ENCODE results near the gene NRP2. TPM values are rescaled to one million over a fixed set of nuclear protein-coding genes. Genes with fewer than 3 reads are reported as not detected.

Gene NRP2
- total RNA-seq, 2 experiments from 2014 or later = 0.35 to 2.6 TPM

DNA sequence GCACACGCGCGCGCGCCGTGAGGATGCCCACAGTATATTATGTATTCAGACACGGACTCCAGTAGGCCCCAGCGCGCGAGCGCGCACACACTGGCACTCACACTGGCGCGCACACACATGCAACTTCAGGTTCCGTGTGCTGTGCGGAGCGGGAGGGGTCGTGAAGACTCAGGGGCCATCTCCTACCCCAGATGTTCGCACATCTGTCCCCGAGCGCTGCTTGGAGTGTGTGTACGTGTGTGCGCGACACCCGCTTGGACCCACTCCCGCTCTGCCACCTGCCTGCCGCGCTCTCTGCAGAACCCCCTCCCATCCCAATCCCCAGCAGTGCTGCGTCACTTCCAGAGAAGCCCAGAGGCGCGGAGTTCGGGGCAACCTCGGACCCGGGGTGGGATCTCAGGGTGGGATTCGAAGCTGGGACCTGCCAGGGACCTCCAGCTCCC is 2.6 kb downstream of the NRP2 start:
- Histone ChIP-seq H3K79me2 (ENCODE audit: insufficient read depth, low read depth, low read length) (no peaks in the 10 kb centered on the region), H3K9me3 (ENCODE audit: low read length) (no peaks in the 10 kb centered on the region), H4K20me1 (ENCODE audit: insufficient read depth, low read length) (no peaks in the 10 kb centered on the region), H3K4me3 (ENCODE audit: low read depth, low read length, poor library complexity, severe bottlenecking) (no peak overlapping the region), H3K4me1 (ENCODE audit: insufficient read depth, low read length, poor library complexity, severe bottlenecking) (peaks cover 30% of the 10 kb centered on the region), H3K36me3 (ENCODE audit: insufficient read depth, low read length) (no peaks in the 10 kb centered on the region), H3K27ac (ENCODE audit: low read depth, low read length, poor library complexity, severe bottlenecking) (no peak overlapping the region), H3K9me2 (ENCODE audit: insufficient read depth, low read length) (no peaks in the 10 kb centered on the region), H3K4me2 (ENCODE audit: low read length) (no peak overlapping the region), H2AFZ (ENCODE audit: low read length) (no peak overlapping the region)
- CTCF ChIA-PET (ENCODE audit: unreplicated experiment) = no interaction called here
- intact Hi-C loops (cut with micrococcal nuclease; ENCODE audit: unreplicated experiment) = loop anchor here (10.0 kb wide), 1 partner anchor 360 kb away; no protein-coding TSS in a partner anchor
- TF ChIP-seq EZH2phosphoT487 (IDR thresholded peaks at IDR 0.05; ENCODE audit: borderline replicate concordance, low read depth, low read length) = no peak
- TF ChIP-seq, protein P1, sequence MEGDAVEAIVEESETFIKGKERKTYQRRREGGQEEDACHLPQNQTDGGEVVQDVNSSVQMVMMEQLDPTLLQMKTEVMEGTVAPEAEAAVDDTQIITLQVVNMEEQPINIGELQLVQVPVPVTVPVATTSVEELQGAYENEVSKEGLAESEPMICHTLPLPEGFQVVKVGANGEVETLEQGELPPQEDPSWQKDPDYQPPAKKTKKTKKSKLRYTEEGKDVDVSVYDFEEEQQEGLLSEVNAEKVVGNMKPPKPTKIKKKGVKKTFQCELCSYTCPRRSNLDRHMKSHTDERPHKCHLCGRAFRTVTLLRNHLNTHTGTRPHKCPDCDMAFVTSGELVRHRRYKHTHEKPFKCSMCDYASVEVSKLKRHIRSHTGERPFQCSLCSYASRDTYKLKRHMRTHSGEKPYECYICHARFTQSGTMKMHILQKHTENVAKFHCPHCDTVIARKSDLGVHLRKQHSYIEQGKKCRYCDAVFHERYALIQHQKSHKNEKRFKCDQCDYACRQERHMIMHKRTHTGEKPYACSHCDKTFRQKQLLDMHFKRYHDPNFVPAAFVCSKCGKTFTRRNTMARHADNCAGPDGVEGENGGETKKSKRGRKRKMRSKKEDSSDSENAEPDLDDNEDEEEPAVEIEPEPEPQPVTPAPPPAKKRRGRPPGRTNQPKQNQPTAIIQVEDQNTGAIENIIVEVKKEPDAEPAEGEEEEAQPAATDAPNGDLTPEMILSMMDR (conservative IDR thresholded peaks at IDR 0.05; ENCODE audit: low read length) = no peak
- no TSS peak for BruUV-seq (replicated peaks)
- no peak for DNase-seq (ENCODE audit: low spot score)
- POLR2A ChIA-PET = no interaction called here

DNA sequence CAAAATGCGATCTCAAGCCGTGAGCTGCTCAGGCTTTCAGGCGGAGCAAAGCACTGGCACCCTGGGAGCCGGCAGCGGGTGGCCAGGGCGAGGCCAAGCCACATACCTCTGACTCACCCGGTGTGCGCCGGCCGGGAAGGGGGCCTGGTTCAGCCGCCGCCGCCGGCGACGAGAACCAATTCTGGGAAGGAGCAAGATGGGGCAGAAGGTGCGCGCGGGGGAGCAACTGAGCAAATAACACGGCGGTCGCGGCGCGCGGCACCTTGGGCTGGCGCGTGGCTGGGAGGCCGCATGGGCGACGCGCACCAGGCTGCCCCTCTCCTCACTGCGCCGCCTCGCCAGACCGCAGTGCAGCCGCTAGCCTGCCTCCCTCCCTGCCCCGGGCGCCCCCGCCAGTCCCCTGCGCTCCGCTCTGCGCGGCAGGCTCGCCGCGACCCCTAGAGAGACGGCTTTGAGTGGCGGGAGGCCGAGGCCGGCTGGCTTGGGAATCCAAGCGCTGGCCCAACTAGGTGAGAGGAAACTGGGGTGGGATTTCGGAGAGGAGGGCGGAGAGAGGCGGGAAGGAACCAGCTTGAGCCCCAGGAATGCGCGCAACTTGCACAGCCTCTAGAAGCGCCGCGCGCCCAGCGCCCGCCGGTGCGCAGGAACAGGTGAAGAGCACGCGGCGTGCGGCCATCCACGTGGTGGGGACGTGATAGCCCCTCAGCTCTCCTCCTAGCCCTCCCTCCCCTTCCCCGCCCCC is 3.2 kb downstream of the NRP2 start:
- H3K9me3 ChIP-seq (ENCODE audit: low read length) = no peaks in the 10 kb centered on the region
- no peaks in the 10 kb centered on the region for H3K79me2 ChIP-seq (ENCODE audit: insufficient read depth, low read depth, low read length)
- no peaks in the 10 kb centered on the region for H3K9me2 ChIP-seq (ENCODE audit: insufficient read depth, low read length)
- BruUV-seq (replicated peaks) = no TSS peak
- H3K4me3 ChIP-seq (ENCODE audit: low read depth, low read length, poor library complexity, severe bottlenecking) = no peak overlapping the region
- no peak overlapping the region for H2AFZ ChIP-seq (ENCODE audit: low read length)
- ChIA-PET CTCF (ENCODE audit: unreplicated experiment) (no interaction called here), POLR2A (no interaction called here)
- intact Hi-C loops (cut with micrococcal nuclease; ENCODE audit: unreplicated experiment) = loop anchor here (10.0 kb wide), 1 partner anchor 361 kb away; no protein-coding TSS in a partner anchor
- no peak overlapping the region for H3K4me2 ChIP-seq (ENCODE audit: low read length)
- peaks cover 25% of the 10 kb centered on the region for H3K4me1 ChIP-seq (ENCODE audit: insufficient read depth, low read length, poor library complexity, severe bottlenecking)
- no peak overlapping the region for H3K27ac ChIP-seq (ENCODE audit: low read depth, low read length, poor library complexity, severe bottlenecking)
- TF ChIP-seq, protein P1 (conservative IDR thresholded peaks at IDR 0.05; ENCODE audit: low read length) = no peak
- no peak for TF ChIP-seq EZH2phosphoT487 (IDR thresholded peaks at IDR 0.05; ENCODE audit: borderline replicate concordance, low read depth, low read length)
- DNase-seq (ENCODE audit: low spot score) = no peak
- no peaks in the 10 kb centered on the region for H4K20me1 ChIP-seq (ENCODE audit: insufficient read depth, low read length)
- H3K36me3 ChIP-seq (ENCODE audit: insufficient read depth, low read length) = no peaks in the 10 kb centered on the region
